ENCODE measurements around the gene ARL13A. TPM values are rescaled to one million over a fixed set of nuclear protein-coding genes. Genes with fewer than 3 reads are reported as not detected.

The ARL13A gene
- total RNA-seq, 1 experiment from 2014 or later = not detected

GRCh38 chrX:100980608-100981497 lies 11.3 kb downstream of the ARL13A start:
- CTCF ChIA-PET = no interaction called here
- Histone ChIP-seq H2AFZ (ENCODE audit: low read depth, low read length, poor library complexity, severe bottlenecking) (no peak overlapping the region), H3K9me3 (ENCODE audit: control insufficient read depth in 1 of 2, insufficient read depth in 1 of 2, low read depth in 1 of 2, low read length in 2 of 2) (no peaks in the 10 kb centered on the region), H3K27ac (ENCODE audit: low read depth, low read length) (peak overlapping the region; percentile 76), H3K4me2 (ENCODE audit: low read length) (peak overlapping the region; percentile 65), H3K9me2 (ENCODE audit: insufficient read depth) (no peaks in the 10 kb centered on the region), H3K79me2 (ENCODE audit: insufficient read depth, low read length) (no peaks in the 10 kb centered on the region), H3K4me3 (replicated peaks in 1 of 2; ENCODE audit: low read depth in 1 of 2, low read length in 2 of 2) (no peak overlapping the region), H3K4me1 (ENCODE audit: control insufficient read depth in 1 of 2, insufficient read depth in 2 of 2, low read length in 2 of 2) (peaks cover 19 to 29% of the 10 kb centered on the region in 2 experiments), H3K27me3 (ENCODE audit: insufficient read depth, low read length) (no peaks in the 10 kb centered on the region), H3K9ac (ENCODE audit: low read length) (peak overlapping the region; percentile 48), H3K36me3 (ENCODE audit: control insufficient read depth in 1 of 2, insufficient read depth in 2 of 2, low read length in 2 of 2) (no peaks in the 10 kb centered on the region), H4K20me1 (ENCODE audit: insufficient read depth) (no peaks in the 10 kb centered on the region)
- no TSS peak for BruUV-seq (replicated peaks)
- intact Hi-C loops (cut with micrococcal nuclease) = no loop called here
- POLR2A ChIA-PET = no interaction called here
- ATAC-seq (peak; percentile 89), DNase-seq (ENCODE audit: low read depth, low spot score) (peak; percentile 73)
- RAD21 ChIA-PET (ENCODE audit: low non-redundant PET in 1 of 2, low total read pairs in 2 of 2, uncharacterized antibody in 2 of 2, unreplicated experiment in 2 of 2) = no interaction called here
- no peak for TF ChIP-seq EZH2phosphoT487 (IDR thresholded peaks at IDR 0.05; ENCODE audit: borderline replicate concordance)
- peak; percentile 44; the same call in 1 of the 2 replicates for TF ChIP-seq SP1 (IDR thresholded peaks at IDR 0.05; ENCODE audit: low read depth)
- no peak for TF ChIP-seq CEBPB (IDR thresholded peaks at IDR 0.05; ENCODE audit: low read depth)
- no peak for TF ChIP-seq ZNF274 (IDR thresholded peaks at IDR 0.05; ENCODE audit: low read depth, low read length)
- TF ChIP-seq FOSL1 (IDR thresholded peaks at IDR 0.05; ENCODE audit: low read depth) = peak; percentile 42; the same call in 1 of the 2 replicates
- TF ChIP-seq ATF3 (IDR thresholded peaks at IDR 0.05) = no peak
- TF ChIP-seq SRF (IDR thresholded peaks at IDR 0.05; ENCODE audit: low read depth) = no peak
- no peak for TF ChIP-seq ZFX (IDR thresholded peaks at IDR 0.05)
- peak; percentile 38 for TF ChIP-seq MAX (IDR thresholded peaks at IDR 0.05)
- TF ChIP-seq REST (IDR thresholded peaks at IDR 0.05; ENCODE audit: low read depth) = no peak
- TF ChIP-seq CTCF (IDR thresholded peaks at IDR 0.05 in 2 of 3, conservative IDR thresholded peaks at IDR 0.05 in 1 of 3; ENCODE audit: borderline replicate concordance in 1 of 3, insufficient read depth in 1 of 3, low read depth in 2 of 3, low read length in 2 of 3) = no peak
- TF ChIP-seq POLR2A (IDR thresholded peaks at IDR 0.05; ENCODE audit: borderline replicate concordance, extremely low read depth, insufficient read depth, insufficient read length) = no peak
- no peak for TF ChIP-seq YY1 (IDR thresholded peaks at IDR 0.05; ENCODE audit: extremely low read depth, insufficient replicate concordance, low read depth, low read length)
- TF ChIP-seq POLR2AphosphoS5 (IDR thresholded peaks at IDR 0.05; ENCODE audit: low read depth, low read length) = no peak
- no peak for TF ChIP-seq RAD21 (IDR thresholded peaks at IDR 0.05; ENCODE audit: low read depth)
- TF ChIP-seq EZH2 (IDR thresholded peaks at IDR 0.05) = no peak
- 0 out of 2 replicates have a peak, but pooled peaks have one; percentile 22 for TF ChIP-seq SIN3A (IDR thresholded peaks at IDR 0.05; ENCODE audit: low read depth)
- no peak for TF ChIP-seq EGR1 (IDR thresholded peaks at IDR 0.05; ENCODE audit: low read depth)
- peak; percentile 25 for TF ChIP-seq ZBTB33 (IDR thresholded peaks at IDR 0.05; ENCODE audit: extremely low read depth, insufficient replicate concordance, low read length)
